Measurements from ENCODE around the gene ATG2A.

DNA sequence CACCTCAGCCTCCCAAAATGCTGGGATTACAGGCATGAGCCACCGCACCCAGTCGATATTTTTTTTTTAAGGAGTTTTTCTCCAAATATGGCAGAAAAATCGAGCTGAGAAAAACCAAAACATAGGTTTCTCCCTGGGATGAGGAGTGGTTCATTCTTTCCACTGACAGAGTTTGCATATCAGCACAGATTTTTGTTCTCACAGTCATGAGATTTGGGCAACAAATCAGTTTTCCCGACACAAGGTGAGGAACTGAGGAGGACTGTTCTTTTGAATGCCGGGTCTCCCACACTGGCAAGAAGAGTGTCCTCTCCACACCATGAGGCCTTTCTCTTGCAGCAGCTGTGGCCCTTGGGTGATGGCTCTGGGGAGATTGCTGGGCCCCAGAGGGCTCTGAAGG lies 34.8 kb downstream of the ATG2A start:
- TF ChIP-seq, protein P1, sequence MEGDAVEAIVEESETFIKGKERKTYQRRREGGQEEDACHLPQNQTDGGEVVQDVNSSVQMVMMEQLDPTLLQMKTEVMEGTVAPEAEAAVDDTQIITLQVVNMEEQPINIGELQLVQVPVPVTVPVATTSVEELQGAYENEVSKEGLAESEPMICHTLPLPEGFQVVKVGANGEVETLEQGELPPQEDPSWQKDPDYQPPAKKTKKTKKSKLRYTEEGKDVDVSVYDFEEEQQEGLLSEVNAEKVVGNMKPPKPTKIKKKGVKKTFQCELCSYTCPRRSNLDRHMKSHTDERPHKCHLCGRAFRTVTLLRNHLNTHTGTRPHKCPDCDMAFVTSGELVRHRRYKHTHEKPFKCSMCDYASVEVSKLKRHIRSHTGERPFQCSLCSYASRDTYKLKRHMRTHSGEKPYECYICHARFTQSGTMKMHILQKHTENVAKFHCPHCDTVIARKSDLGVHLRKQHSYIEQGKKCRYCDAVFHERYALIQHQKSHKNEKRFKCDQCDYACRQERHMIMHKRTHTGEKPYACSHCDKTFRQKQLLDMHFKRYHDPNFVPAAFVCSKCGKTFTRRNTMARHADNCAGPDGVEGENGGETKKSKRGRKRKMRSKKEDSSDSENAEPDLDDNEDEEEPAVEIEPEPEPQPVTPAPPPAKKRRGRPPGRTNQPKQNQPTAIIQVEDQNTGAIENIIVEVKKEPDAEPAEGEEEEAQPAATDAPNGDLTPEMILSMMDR (conservative IDR thresholded peaks at IDR 0.05; ENCODE audit: low read depth, low read length) = no peak
- no peak for TF ChIP-seq EZH2 (IDR thresholded peaks at IDR 0.05; ENCODE audit: borderline replicate concordance, low read depth, low read length, poor library complexity, severe bottlenecking)

Measured in A673 (cell line).